ENCODE data around the gene KRTAP1-4. TPM values are rescaled to one million over a fixed set of nuclear protein-coding genes. Genes with fewer than 3 reads are reported as not detected.
"Not testable (repeated sequence)": the region's sequence is repeated elsewhere in the genome, so short reads cannot be mapped to it uniquely, and the experiment has no call there.

KRTAP1-4 gene
- total RNA-seq, 5 donors from 2014 or later (not counting 1 experiment from before 2014, with no cell fraction given) = not detected

DNA sequence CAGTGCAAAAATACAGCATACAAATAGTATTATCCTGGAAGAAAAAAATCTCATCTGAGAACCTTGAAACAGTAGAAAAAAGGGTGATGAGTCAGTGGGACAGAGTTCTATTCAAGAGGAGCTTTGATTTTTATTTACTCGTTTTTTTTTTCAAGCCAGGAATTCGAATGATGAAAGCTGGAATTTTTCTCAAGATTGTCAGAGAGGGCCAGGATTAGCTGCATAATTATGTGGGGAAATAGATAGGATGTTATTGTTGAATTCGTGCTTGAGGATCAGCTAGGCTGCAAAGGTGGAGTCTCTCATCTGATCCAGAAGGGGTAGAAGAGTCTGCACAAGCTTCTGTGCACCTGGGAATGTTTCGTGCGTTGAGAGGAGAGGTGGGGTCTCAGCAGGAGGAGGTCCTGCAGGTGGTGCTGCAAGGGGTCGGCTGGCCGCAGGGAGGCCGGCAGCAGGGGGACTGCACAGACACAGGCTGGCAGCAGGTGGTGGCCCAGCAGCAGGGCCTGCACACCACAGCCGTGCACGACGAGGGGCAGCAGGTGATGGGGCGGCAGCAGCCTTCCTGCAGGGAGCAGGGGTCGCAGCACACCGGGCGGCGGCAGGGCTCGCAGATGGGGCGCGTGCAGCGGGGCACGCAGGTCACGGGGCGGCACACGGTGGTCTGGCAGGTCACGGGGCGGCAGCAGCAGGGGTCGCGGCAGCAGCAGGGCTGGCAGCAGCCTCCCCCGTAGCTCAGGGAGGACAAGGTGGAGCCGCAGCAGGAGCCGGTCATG is 29.5 kb upstream of the KRTAP1-4 start:
- H3K27ac ChIP-seq (ENCODE audit: low read length); DNase-seq; H3K4me1 ChIP-seq (ENCODE audit: control insufficient read depth in 1 of 2, extremely low read depth in 1 of 2, insufficient read depth in 2 of 2, low read length in 2 of 2); H3K4me3 Mint-ChIP-seq; H3K9me3 Mint-ChIP-seq; H3K36me3 ChIP-seq (ENCODE audit: control insufficient read depth in 2 of 2, extremely low read depth in 1 of 2, insufficient read depth in 1 of 2, low read length in 1 of 2); H3K9me3 ChIP-seq; CTCF ChIA-PET; H3K27me3 ChIP-seq (replicated peaks in 1 of 2; ENCODE audit: control insufficient read depth in 2 of 2, extremely low read depth in 1 of 2, insufficient read depth in 2 of 2, low read length in 1 of 2); ATAC-seq (replicated peaks in 1 of 4); H3K27ac Mint-ChIP-seq; H3K4me1 Mint-ChIP-seq; H3K36me3 Mint-ChIP-seq; H3K4me3 ChIP-seq (ENCODE audit: control insufficient read depth in 1 of 2, extremely low read depth in 1 of 2, low read length in 1 of 2): not testable (repeated sequence)
- POLR2A ChIA-PET = interaction anchor here (0.6 to 0.7 kb wide), 2 partner anchors 351 to 1382 kb away, joined by 3 read pairs; no protein-coding TSS in a partner anchor
- 70% methylated on average over 7 of the region's 31 CpGs for WGBS (ENCODE audit: insufficient coverage)
- peaks cover 42 to 54% of the 10 kb centered on the region in 2 donors for H3K27me3 Mint-ChIP-seq

DNA sequence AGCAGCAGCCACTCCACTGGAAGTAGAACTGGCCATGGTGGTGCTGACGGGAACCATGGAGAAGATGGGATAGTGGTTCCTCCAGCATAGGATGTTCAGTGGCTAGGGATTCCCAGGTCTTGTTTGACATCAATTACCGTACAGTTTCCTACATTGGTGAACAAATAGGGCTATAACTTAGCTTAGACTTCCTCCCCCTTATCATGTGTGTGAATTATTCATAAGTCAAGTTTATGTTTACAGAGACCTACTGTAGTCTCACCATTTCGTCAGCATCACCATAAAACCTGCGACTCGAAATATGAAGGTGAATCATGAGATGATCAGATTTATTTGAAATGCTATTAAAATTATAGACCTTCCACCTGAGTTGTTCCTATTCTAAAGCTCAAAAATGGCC is 28.7 kb upstream of the KRTAP1-4 start:
- ChIA-PET POLR2A (interaction anchor here (0.6 to 0.7 kb wide), 2 partner anchors 350 to 1381 kb away, joined by 3 read pairs; no protein-coding TSS in a partner anchor), CTCF (no interaction called here)
- WGBS (ENCODE audit: insufficient coverage) = no CpG with 5 or more reads among the region's 5 CpGs
- DNase-seq (no peak), ATAC-seq (replicated peaks in 1 of 4) (no peak)
- no peaks in the 10 kb centered on the region for H3K36me3 ChIP-seq (ENCODE audit: control insufficient read depth in 2 of 2, extremely low read depth in 1 of 2, insufficient read depth in 1 of 2, low read length in 1 of 2)
- no peaks in the 10 kb centered on the region for H3K9me3 ChIP-seq
- Mint-ChIP-seq H3K27ac (no peak overlapping the region), H3K4me1 (peaks cover 0 to 4% (median 0%) of the 10 kb centered on the region in 3 donors), H3K36me3 (no peaks in the 10 kb centered on the region), H3K4me3 (no peak overlapping the region), H3K9me3 (peaks cover 0 to 3% (median 0%) of the 10 kb centered on the region in 3 donors), H3K27me3 (peaks cover 41 to 58% of the 10 kb centered on the region in 2 donors)
- H3K27me3 ChIP-seq (replicated peaks in 1 of 2; ENCODE audit: control insufficient read depth in 2 of 2, extremely low read depth in 1 of 2, insufficient read depth in 2 of 2, low read length in 1 of 2) = peaks cover 7 to 8% of the 10 kb centered on the region in 2 experiments
- no peaks in the 10 kb centered on the region for H3K4me1 ChIP-seq (ENCODE audit: control insufficient read depth in 1 of 2, extremely low read depth in 1 of 2, insufficient read depth in 2 of 2, low read length in 2 of 2)
- H3K4me3 ChIP-seq (ENCODE audit: control insufficient read depth in 1 of 2, extremely low read depth in 1 of 2, low read length in 1 of 2) = no peak overlapping the region
- no peak overlapping the region for H3K27ac ChIP-seq (ENCODE audit: low read length)

DNA sequence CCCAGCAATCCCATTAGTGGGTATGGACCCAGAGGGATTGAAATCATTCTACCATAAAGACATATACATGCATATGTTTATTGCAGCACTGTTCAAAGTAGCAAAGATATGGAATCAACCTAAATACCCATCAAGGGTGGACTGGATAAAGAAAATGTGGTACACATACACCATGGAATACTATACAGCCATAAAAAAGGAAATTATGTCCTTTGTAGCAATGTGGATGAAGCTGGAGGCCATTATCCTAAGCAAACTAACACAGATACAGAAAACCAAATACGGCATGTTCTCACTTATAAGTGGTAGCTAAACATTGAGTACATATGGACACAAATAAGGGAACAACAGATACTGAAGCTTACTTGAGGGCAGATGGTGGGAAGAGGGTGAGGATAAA is 27.6 kb upstream of the KRTAP1-4 start:
- H3K4me3 Mint-ChIP-seq = no peak overlapping the region
- no peak for DNase-seq
- Histone ChIP-seq H3K4me1 (ENCODE audit: control insufficient read depth in 1 of 2, extremely low read depth in 1 of 2, insufficient read depth in 2 of 2, low read length in 2 of 2) (no peaks in the 10 kb centered on the region), H3K36me3 (ENCODE audit: control insufficient read depth in 2 of 2, extremely low read depth in 1 of 2, insufficient read depth in 1 of 2, low read length in 1 of 2) (no peaks in the 10 kb centered on the region), H3K4me3 (ENCODE audit: control insufficient read depth in 1 of 2, extremely low read depth in 1 of 2, low read length in 1 of 2) (no peak overlapping the region), H3K9me3 (no peaks in the 10 kb centered on the region), H3K27me3 (replicated peaks in 1 of 2; ENCODE audit: control insufficient read depth in 2 of 2, extremely low read depth in 1 of 2, insufficient read depth in 2 of 2, low read length in 1 of 2) (peaks cover 7 to 8% of the 10 kb centered on the region in 2 experiments), H3K27ac (ENCODE audit: low read length) (no peak overlapping the region)
- ChIA-PET POLR2A (no interaction called here), CTCF (no interaction called here)
- H3K27me3 Mint-ChIP-seq = peaks cover 41 to 58% of the 10 kb centered on the region in 2 donors
- H3K36me3 Mint-ChIP-seq = no peaks in the 10 kb centered on the region
- peaks cover 0 to 4% (median 0%) of the 10 kb centered on the region in 3 donors for H3K4me1 Mint-ChIP-seq
- H3K27ac Mint-ChIP-seq = no peak overlapping the region
- ATAC-seq (replicated peaks in 1 of 4) = no peak
- WGBS (ENCODE audit: insufficient coverage) = no CpG with 5 or more reads among the region's 1 CpG
- peaks cover 0 to 3% (median 0%) of the 10 kb centered on the region in 3 donors for H3K9me3 Mint-ChIP-seq

DNA sequence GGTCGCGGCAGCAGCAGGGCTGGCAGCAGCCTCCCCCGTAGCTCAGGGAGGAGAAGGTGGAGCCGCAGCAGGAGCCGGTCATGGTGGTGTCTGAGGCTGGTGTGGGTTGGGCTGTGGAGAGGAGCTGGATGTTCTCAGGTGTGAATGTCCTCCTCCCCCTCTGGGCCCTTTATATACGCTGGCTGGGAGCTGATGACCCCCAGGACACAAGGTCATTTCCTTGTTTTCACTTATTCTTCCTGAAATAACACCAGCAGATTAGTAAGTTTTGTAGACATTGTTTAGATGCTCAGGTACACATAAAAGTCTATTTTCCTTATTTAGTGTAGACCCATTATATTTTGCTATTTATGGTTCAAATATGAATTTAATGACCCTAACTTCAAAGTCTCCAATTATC is 25.1 kb upstream of the KRTAP1-4 start, which contains the start of gene KRTAP2-2:
KRTAP2-2 (minus strand) TSS at position 101 of the 400 bp plus-strand sequence; CDS start at position 82, 19 bp downstream.
- H3K27ac Mint-ChIP-seq; H3K27me3 ChIP-seq (replicated peaks in 1 of 2; ENCODE audit: control insufficient read depth in 2 of 2, extremely low read depth in 1 of 2, insufficient read depth in 2 of 2, low read length in 1 of 2); H3K4me1 Mint-ChIP-seq; POLR2A ChIA-PET; CTCF ChIA-PET; H3K4me3 ChIP-seq (ENCODE audit: control insufficient read depth in 1 of 2, extremely low read depth in 1 of 2, low read length in 1 of 2); H3K4me3 Mint-ChIP-seq; H3K4me1 ChIP-seq (ENCODE audit: control insufficient read depth in 1 of 2, extremely low read depth in 1 of 2, insufficient read depth in 2 of 2, low read length in 2 of 2); H3K9me3 ChIP-seq; H3K27ac ChIP-seq (ENCODE audit: low read length); ATAC-seq (replicated peaks in 1 of 4); H3K36me3 Mint-ChIP-seq; H3K9me3 Mint-ChIP-seq; H3K36me3 ChIP-seq (ENCODE audit: control insufficient read depth in 2 of 2, extremely low read depth in 1 of 2, insufficient read depth in 1 of 2, low read length in 1 of 2); DNase-seq: not testable (repeated sequence)
- peaks cover 28 to 50% of the 10 kb centered on the region in 2 donors for H3K27me3 Mint-ChIP-seq
- WGBS (ENCODE audit: insufficient coverage) = no CpG with 5 or more reads among the region's 6 CpGs

DNA sequence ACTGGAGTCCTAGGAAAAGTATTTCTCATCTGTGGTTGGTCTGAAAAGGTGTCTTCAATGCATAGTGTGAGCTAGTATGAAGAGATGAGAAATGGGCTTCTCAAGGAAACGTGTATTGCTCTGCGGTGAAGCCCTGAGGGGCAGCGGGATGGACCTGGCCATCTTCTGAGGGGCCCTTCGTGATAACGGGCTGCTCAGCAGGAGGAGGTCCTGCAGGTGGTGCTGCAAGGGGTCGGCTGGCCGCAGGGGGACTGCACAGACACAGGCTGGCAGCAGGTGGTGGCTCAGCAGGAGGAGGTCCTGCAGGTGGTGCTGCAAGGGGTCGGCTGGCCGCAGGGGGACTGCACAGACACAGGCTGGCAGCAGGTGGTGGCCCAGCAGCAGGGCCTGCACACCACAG is 24.6 kb upstream of the KRTAP1-4 start:
- H3K4me1 ChIP-seq (ENCODE audit: control insufficient read depth in 1 of 2, extremely low read depth in 1 of 2, insufficient read depth in 2 of 2, low read length in 2 of 2); DNase-seq; H3K27ac Mint-ChIP-seq; H3K36me3 ChIP-seq (ENCODE audit: control insufficient read depth in 2 of 2, extremely low read depth in 1 of 2, insufficient read depth in 1 of 2, low read length in 1 of 2); POLR2A ChIA-PET; CTCF ChIA-PET; H3K4me1 Mint-ChIP-seq; ATAC-seq (replicated peaks in 1 of 4); H3K4me3 ChIP-seq (ENCODE audit: control insufficient read depth in 1 of 2, extremely low read depth in 1 of 2, low read length in 1 of 2); H3K36me3 Mint-ChIP-seq; H3K4me3 Mint-ChIP-seq; H3K27ac ChIP-seq (ENCODE audit: low read length); H3K9me3 ChIP-seq; H3K9me3 Mint-ChIP-seq; H3K27me3 ChIP-seq (replicated peaks in 1 of 2; ENCODE audit: control insufficient read depth in 2 of 2, extremely low read depth in 1 of 2, insufficient read depth in 2 of 2, low read length in 1 of 2): not testable (repeated sequence)
- H3K27me3 Mint-ChIP-seq = peaks cover 27 to 51% of the 10 kb centered on the region in 2 donors
- 71% methylated on average over 5 of the region's 9 CpGs for WGBS (ENCODE audit: insufficient coverage)

DNA sequence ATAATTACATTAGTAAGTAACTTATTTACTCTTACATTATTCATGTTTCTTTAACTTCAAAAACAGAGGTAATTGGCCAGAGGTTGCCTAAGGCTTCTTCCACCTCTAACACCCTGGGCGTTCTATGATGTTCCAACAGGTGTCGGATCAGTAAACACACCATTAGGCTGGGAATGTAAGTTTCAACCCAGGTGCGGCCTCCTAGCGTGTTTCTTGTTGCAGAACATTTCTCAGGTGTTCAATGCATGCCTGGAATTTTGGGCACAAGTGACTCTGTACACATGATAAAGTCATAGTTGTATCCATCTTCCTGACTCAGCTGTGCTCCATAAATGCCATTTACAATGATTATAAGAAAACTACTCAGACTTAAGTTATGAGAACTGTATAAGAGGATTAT is 24.0 kb upstream of the KRTAP1-4 start:
- no peaks in the 10 kb centered on the region for H3K36me3 Mint-ChIP-seq
- peaks cover 0 to 3% (median 0%) of the 10 kb centered on the region in 3 donors for H3K9me3 Mint-ChIP-seq
- Histone ChIP-seq H3K9me3 (no peaks in the 10 kb centered on the region), H3K27me3 (replicated peaks in 1 of 2; ENCODE audit: control insufficient read depth in 2 of 2, extremely low read depth in 1 of 2, insufficient read depth in 2 of 2, low read length in 1 of 2) (peaks cover 4 to 5% of the 10 kb centered on the region in 2 experiments), H3K4me3 (ENCODE audit: control insufficient read depth in 1 of 2, extremely low read depth in 1 of 2, low read length in 1 of 2) (no peak overlapping the region), H3K4me1 (ENCODE audit: control insufficient read depth in 1 of 2, extremely low read depth in 1 of 2, insufficient read depth in 2 of 2, low read length in 2 of 2) (no peaks in the 10 kb centered on the region), H3K27ac (ENCODE audit: low read length) (no peak overlapping the region), H3K36me3 (ENCODE audit: control insufficient read depth in 2 of 2, extremely low read depth in 1 of 2, insufficient read depth in 1 of 2, low read length in 1 of 2) (no peaks in the 10 kb centered on the region)
- DNase-seq = no peak
- ChIA-PET CTCF (no interaction called here), POLR2A (no interaction called here)
- no peak overlapping the region for H3K27ac Mint-ChIP-seq
- H3K27me3 Mint-ChIP-seq = peaks cover 22 to 47% of the 10 kb centered on the region in 2 donors
- H3K4me1 Mint-ChIP-seq = no peaks in the 10 kb centered on the region
- WGBS (ENCODE audit: insufficient coverage) = 61% methylated on average over 3 of the region's 4 CpGs
- H3K4me3 Mint-ChIP-seq = no peak overlapping the region
- ATAC-seq (replicated peaks in 1 of 4) = no peak
